Peyer's patch (tissue), 4 donors: ENCODE results near the gene PC.

Source experiments
- POLR2A ChIP-seq, 2 donors: fragments of 450-650 bp; IDR thresholded peaks; one replicate each; pipeline ENCODE4 v1.5.1; 2017; ENCODE audit warnings: antibody characterized with exemption in 2 of 2, mild to moderate bottlenecking in 2 of 2, moderate library complexity in 2 of 2
- TF ChIP-seq, protein P1 (sequence below), 6 experiments: fragments of 450-650 bp in 4 of 6; fragments of 200-600 bp in 2 of 6; sonication (generic) in 1 of 6; IDR thresholded peaks; one replicate each; pipeline ENCODE4 v1.5.1; 2017 to 2019; ENCODE audit warnings: antibody characterized with exemption in 6 of 6, mild to moderate bottlenecking in 3 of 6, moderate library complexity in 1 of 6

DNA sequence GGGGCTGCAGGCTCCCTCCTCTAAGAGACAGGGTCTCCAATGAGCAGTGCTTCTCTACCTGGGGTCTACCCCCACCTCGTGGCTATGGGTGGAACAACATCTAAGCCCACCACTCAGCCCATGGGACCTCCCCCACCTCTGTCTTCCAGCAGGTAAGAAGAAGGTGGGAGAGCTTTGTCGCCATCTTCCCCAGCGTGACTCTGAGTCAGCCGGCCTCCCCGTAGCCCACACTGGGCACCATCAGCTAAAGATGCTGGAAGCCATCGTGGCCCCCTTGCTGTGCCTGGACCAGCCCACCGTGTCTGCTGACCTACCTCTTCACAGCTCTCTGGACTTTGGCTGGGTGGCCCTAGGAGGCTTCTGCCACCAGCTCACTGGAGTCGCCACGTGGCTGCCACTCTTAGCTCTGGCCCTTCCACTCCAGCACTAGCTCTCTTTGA lies 17.9 kb upstream of the PC start:
- TF ChIP-seq, protein P1, sequence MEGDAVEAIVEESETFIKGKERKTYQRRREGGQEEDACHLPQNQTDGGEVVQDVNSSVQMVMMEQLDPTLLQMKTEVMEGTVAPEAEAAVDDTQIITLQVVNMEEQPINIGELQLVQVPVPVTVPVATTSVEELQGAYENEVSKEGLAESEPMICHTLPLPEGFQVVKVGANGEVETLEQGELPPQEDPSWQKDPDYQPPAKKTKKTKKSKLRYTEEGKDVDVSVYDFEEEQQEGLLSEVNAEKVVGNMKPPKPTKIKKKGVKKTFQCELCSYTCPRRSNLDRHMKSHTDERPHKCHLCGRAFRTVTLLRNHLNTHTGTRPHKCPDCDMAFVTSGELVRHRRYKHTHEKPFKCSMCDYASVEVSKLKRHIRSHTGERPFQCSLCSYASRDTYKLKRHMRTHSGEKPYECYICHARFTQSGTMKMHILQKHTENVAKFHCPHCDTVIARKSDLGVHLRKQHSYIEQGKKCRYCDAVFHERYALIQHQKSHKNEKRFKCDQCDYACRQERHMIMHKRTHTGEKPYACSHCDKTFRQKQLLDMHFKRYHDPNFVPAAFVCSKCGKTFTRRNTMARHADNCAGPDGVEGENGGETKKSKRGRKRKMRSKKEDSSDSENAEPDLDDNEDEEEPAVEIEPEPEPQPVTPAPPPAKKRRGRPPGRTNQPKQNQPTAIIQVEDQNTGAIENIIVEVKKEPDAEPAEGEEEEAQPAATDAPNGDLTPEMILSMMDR (IDR thresholded peaks at IDR 0.05), result peak in 4 of 6 experiments; percentile 23 to 69 (median 58)
- no peak for TF ChIP-seq POLR2A (IDR thresholded peaks at IDR 0.05)
